Eye (tissue), 1 donor: Measurements from ENCODE around the gene SLC9A7.

ENCODE experiments used
- DNase-seq: peaks from one replicate; pipeline ENCODE4 v3.0.0-alpha.2; 2015

SLC9A7 gene

GRCh38 chrX:46597208-46597607 is 161.7 kb downstream of the SLC9A7 start:
- no peak for DNase-seq

GRCh38 chrX:46595084-46595483 is 163.8 kb downstream of the SLC9A7 start:
- no peak for DNase-seq

DNA sequence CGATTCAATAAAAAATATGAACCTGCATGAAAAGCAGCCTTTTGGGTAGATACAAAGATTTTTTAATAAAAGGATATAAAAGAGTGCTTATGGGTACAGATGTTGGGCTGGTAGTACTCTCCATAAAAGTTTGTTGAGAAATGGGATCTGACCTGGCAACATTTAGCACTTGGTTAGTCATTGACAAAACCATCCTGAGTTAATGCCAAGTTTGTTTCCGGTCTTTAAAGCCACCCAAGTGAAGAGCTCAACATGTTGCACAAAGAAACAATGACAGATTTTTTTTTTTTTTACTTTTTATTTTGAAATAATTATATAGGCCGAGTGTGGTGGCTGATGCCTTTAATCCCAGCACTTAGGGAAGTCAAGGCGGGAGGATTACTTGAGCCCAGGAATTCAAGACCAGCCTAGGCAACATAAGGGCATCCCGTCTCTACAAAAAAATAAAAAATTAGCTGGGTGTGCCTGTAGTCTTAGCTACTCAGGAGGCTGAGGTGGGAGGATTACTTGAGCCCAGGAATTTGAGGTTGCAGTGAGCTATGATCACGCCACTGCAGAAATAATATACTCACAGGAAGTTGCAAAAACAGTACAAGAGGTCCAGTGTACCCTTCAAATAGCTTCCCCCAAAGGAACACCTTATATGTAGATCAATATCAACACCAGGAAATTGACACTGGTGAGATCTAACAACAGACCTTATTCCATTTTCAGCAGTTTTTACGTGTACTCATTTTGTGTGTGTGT is 168.8 kb downstream of the SLC9A7 start:
- no peak for DNase-seq

- DNase-seq = peak; percentile 20
Observed at GRCh38 chrX:46588263-46588662, 170.7 kb downstream of the SLC9A7 start.

GRCh38 chrX:46587753-46588171 is 171.2 kb downstream of the SLC9A7 start:
- DNase-seq = no peak

- DNase-seq = no peak
Observed at GRCh38 chrX:46587158-46587557, 171.8 kb downstream of the SLC9A7 start.

DNA sequence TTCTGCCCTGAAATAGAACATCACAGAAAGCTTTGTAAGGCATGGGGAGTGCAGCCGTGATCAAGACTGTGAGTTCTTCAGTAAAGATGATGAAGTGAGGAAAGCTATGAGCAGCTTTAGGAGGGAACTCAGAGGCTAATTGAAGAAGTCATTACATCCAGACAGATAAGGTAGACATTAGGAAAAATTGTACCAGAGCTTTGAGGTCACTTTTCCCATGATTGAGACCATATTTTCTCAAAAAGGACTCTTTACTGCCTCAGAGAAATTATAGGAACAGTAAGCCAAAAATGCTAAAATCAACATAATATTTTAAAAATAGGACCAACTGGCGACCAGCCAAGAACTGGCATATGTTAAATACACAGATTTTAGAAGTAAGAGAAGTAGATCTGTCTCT is 174.2 kb downstream of the SLC9A7 start:
- no peak for DNase-seq

DNA sequence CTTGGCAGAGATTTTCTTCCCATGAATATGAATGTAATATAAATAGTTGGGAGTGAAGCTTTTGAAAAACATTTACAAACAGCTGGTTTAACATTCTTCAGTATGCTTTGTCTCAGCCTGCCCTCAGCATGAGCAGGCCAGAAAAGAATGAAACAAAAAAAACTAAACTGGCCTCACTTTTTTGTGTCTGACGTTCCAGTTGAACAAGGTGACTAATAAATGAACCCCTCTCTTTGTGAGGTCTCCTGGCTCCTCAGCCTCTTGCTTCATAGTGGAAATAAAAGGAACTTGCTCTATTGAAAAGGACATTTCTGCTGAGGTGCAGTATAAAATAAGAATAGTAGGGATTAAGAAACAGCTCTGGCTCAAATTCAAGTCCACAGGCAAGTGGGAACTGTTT is 176.0 kb downstream of the SLC9A7 start:
- DNase-seq = peak; percentile 38

DNA sequence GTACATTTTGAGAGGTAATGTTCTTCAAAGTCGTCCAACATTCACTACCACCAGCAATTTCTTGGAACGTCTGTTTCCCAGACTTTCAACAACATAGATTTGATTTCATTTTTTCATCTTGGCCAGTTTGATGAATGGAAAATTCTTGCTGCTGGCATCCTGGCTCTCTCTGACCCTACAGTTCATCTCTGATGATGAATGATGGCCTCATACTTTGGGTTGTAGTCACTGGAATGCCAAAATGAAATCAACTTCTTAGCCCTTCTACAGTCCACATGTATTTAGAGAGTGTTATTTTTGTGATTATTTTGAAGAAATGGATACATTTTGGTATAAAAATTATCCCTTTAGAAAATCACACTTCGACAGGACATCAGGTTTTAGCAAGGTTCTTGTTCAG is 176.6 kb downstream of the SLC9A7 start:
- DNase-seq = no peak

- DNase-seq = no peak
Observed at GRCh38 chrX:46580613-46581012, 178.3 kb downstream of the SLC9A7 start.

DNA sequence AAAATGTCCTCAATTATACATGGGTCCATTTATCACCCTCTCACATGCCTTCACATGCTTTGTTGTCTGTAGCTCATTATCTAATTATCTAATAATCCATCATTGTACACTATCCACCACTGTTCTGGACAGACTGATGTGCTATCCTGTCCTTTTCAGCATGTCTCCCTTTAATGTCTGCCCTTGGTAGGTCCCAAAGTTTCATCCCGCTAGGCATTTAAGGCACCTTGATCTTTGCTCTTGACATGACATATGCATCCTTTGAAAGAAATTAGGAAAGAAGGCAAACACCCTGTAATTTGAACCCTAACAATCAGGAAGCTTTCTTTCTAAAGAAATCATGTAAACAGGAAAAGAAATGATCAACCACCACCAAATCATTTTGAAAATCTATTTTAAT is 179.7 kb downstream of the SLC9A7 start:
- no peak for DNase-seq

GRCh38 chrX:46577221-46578005 is 181.5 kb downstream of the SLC9A7 start:
- no peak for DNase-seq

DNA sequence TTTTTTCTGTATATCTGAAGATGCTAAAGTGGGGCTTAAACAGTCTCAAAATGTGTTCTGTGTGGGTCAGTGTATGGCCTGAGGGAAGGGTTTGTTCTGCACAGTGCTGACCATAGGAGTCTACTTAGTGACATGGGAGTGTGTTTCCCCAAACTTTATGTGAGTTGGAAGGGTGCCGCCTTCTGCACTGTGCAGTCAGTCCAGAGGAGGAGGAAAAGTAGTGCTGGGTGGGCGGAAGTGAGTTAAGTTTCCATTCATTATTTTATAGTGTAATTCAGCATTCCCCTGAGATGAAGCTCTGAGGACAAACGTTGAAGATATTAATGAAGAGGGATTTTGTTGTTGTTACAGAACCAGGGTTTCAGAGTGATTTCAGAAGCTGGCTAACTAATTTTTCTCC is 182.5 kb downstream of the SLC9A7 start:
- no peak for DNase-seq

GRCh38 chrX:46575991-46576392 is 182.9 kb downstream of the SLC9A7 start:
- DNase-seq = no peak

DNA sequence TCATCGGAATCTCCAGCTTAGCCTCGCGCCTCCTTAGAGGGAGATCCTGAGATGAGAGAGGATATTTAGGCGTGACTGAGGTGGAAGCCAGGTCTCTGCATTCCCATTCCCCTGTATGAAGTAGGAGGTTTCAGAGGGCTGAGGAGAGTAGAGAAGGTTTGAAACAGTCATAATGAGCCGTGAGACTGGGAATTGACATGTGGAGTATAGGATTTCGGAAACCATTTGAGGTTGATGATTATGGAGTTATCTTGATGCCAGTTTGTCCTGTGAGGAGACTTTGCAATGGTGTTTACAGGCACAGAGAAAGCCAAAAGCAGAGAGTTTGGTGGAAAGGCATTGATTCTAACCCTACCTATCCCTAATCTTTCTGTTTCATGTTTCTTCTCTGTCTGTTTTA is 183.3 kb downstream of the SLC9A7 start:
- DNase-seq = peak; percentile 23

DNA sequence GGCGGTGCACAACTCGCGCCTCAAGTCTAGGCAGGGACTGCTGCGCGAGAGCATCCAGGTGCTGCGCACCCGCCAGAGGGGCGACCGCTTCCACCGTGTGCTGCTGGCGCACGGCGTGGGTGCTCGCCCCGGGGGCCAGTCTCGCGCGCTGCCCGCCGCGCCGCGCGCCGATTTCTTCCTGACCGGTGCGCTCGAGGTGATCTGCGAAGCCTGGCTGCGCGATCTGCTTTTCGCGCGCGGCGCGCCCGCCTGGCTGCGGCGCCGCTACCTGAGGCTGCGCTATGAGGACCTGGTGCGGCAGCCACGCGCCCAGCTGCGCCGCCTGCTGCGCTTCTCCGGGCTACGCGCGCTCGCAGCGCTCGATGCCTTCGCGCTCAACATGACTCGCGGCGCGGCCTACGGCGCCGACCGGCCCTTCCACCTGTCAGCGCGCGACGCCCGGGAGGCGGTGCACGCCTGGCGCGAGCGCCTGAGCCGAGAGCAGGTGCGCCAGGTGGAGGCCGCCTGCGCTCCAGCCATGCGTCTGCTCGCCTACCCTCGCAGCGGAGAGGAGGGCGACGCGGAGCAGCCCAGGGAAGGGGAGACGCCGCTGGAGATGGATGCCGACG is 184.0 kb downstream of the SLC9A7 start:
- peak; percentile 31 for DNase-seq

GRCh38 chrX:46573892-46574773 is 184.8 kb downstream of the SLC9A7 start:
- DNase-seq = peak; percentile 73

DNA sequence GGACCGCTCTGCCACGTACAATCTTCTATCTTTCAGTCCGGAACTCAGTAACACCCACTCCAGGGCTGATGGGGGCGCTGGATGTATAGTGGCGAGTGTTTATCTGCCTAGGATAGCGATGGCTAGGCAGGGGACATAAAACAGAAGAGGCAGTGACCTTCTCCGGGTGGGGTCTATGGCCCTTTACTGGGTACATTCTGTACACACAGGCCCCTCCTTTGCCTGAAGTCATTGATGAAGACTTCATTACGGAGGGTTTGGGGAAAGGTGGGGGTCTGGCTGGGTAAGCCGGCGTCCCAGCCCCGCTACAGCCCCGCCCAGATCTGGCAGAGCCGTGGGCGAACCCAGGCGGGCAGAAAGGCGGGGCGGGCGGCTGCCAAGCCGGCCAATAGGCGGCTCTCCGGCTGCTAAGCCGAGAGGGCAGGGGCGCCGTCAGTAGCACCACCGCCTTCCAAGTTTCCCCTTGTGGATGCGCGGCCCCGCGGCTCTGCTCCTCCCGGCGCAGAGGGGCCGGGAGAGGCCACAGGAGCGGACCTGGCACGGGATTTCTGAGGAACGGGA is 185.5 kb downstream of the SLC9A7 start, which contains the start of gene CHST7:
Gene CHST7 (plus strand): TSS at position 435 of the 561 bp plus-strand sequence. CDS start 167 bp downstream, outside the sequence.
- DNase-seq = peak; percentile 77

DNA sequence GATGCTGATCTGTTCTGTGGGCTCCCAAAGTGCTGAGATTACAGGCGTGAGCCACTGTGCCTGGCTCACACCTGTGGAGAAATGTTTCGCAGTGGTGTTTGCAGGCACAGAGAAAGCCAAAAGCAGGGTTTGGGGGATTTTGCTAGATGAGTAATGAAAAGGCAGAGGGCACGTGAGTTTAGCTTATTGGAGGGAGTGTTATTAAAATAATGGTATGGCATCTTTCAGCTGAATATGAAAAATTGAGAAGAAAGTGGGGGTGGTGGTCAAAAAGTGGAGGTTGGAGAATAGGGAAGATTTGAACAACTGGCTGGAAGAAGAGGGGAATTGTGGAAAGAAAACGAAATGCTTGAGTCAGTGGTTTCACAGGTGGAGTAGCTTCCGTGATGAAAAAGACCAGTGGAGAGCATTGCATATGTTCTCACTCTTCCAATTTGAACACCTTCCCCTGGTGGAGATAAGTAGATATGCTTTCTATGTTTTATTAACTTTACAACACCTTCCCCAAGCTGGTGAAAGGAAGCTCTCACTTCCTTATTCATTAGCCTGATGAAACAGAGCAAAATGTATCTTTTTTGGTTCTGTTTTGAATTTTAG is 186.5 kb downstream of the SLC9A7 start:
- DNase-seq = no peak

DNA sequence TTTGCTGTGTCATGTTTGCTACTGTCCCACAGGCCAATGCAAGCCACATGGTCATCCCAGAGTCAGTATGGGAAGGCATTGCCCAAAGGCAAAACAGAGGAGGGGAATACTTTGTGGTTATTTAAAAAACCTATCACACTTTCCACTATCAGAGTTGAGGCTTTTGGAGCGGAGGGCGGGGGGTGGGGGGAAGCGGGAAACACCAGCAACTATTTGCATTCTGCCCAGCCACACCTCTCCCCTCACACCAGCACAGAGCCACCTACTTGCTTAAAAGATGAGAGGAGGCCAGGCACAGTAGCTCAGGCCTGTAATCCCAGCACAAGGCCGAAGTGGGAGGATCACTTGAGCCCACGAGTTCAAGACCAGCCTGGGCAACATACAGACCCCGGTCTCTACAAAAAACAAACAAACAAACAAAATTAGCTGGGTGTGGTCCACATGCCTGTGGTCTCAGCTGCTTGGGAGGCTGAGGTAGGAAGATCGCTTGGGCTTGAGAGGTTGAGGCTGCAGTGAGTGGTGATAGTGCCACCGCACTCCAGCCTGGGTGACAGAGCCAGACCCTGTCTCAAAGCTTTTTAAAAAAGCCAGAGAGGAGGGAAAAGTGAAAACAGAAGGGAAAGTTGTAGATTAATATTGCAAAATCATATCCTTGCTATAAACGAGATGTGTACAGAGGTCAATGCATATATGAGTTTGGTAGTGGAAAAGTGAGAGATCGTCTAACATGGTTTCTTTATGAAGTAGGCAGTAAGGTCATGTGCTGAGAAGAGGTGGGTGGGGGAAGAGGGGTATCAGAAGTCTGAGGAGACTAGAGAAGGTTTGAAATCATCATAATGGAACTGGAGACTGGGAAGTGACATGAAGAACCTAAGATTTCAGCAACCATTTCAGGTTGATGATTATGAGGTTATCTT is 187.2 kb downstream of the SLC9A7 start:
- DNase-seq = no peak

DNA sequence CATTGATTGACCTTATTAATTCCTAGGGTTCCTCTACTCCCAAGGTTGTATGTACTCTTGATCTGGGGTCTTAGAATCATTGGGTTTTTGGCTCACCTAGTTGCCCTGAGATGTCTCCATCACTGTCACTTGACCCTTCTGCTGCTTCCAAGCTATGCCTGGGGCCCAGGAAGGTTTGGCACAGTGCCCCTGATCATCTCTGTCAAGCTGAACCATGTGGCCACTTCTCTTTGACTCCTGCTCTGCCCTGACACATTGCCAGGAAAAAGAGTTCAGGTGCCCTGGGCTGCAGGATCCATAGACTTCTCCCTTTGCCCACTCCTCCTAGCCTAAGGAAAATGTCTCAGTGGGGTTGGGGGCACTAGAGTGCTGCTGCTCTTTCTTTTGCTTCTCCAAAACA is 189.3 kb downstream of the SLC9A7 start:
- DNase-seq = no peak
